Lower leg skin (tissue), 4 donors: ENCODE results near the gene EXOC6. TPM values are rescaled to one million over a fixed set of nuclear protein-coding genes. Genes with fewer than 3 reads are reported as not detected.

Source experiments
- DNase-seq, 2 donors: peaks; one replicate each; pipeline ENCODE4 v3.0.0-alpha.2; 2019; ENCODE audit warnings: low spot score in 2 of 2
- H3K4me3 ChIP-seq: fragments of 200-600 bp; sonication (generic); 2 replicates; pipeline ENCODE4 v1.5.1; 2017; ENCODE audit warnings: mild to moderate bottlenecking, low read depth; ENCODE audit not compliant: poor library complexity, severe bottlenecking
- POLR2A ChIP-seq, 2 donors: fragments of 450-650 bp; IDR thresholded peaks; one replicate each; pipeline ENCODE4 v1.6.1; 2016 to 2017; ENCODE audit warnings: antibody characterized with exemption in 2 of 2, mild to moderate bottlenecking in 1 of 2, moderate library complexity in 1 of 2
- WGBS, 2 donors: methylation state at CpG; one replicate each; pipeline ENCODE4 v1.1.5; 2018; 5-methylcytosine and 5-hydroxymethylcytosine counted together
- intact Hi-C: fragments of 100-400 bp; cut with DNase I; formaldehyde crosslinking; loops from one replicate; pipeline ENCODE4 v1.15.0; 2023; ENCODE audit warnings: low total_unique reads
- total RNA-seq, 4 donors: library from RNA; depleted of rRNA; stranded (reverse); fragments of >200 nt; gene quantifications; one replicate each; pipeline ENCODE4 v1.1.0, GENCODE V29; 2016
- TF ChIP-seq, protein P1 (sequence below), 3 donors: fragments of 450-650 bp; IDR thresholded peaks; one replicate each; pipeline ENCODE4 v1.5.1; 2016; ENCODE audit warnings: antibody characterized with exemption in 3 of 3, mild to moderate bottlenecking in 3 of 3, moderate library complexity in 2 of 3

EXOC6 gene
- total RNA-seq, 4 donors from 2014 or later = 5.2 to 8.4 (median 6.0) TPM

DNA sequence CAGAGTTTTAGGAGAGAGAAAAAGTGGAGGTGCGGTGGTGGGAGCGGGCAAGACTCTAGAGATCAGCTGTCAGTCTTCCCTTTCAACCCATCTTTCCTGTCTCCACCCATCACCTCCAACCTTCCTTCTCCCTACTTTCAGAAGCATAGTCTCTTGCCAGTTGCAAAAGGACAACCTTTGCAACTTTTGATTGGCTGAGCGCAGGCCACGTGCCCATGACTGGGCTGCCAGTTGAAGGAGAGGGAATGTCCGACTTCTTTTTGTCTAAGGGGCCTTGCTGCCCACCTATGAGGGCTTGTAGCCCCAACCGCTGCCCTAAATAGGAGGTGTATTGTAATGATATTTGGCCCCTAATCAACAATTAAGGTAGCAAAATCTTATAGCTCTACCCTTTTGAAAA is 238.0 kb downstream of the EXOC6 start:
- no peak overlapping the region for H3K4me3 ChIP-seq
- 85 to 87% methylated on average over 6 of the region's 6 CpGs for WGBS, 2 donors
- intact Hi-C loops = no loop called here
- TF ChIP-seq, protein P1, sequence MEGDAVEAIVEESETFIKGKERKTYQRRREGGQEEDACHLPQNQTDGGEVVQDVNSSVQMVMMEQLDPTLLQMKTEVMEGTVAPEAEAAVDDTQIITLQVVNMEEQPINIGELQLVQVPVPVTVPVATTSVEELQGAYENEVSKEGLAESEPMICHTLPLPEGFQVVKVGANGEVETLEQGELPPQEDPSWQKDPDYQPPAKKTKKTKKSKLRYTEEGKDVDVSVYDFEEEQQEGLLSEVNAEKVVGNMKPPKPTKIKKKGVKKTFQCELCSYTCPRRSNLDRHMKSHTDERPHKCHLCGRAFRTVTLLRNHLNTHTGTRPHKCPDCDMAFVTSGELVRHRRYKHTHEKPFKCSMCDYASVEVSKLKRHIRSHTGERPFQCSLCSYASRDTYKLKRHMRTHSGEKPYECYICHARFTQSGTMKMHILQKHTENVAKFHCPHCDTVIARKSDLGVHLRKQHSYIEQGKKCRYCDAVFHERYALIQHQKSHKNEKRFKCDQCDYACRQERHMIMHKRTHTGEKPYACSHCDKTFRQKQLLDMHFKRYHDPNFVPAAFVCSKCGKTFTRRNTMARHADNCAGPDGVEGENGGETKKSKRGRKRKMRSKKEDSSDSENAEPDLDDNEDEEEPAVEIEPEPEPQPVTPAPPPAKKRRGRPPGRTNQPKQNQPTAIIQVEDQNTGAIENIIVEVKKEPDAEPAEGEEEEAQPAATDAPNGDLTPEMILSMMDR (IDR thresholded peaks at IDR 0.05) = no peak
- TF ChIP-seq POLR2A (IDR thresholded peaks at IDR 0.05) = no peak
- no peak for DNase-seq

DNA sequence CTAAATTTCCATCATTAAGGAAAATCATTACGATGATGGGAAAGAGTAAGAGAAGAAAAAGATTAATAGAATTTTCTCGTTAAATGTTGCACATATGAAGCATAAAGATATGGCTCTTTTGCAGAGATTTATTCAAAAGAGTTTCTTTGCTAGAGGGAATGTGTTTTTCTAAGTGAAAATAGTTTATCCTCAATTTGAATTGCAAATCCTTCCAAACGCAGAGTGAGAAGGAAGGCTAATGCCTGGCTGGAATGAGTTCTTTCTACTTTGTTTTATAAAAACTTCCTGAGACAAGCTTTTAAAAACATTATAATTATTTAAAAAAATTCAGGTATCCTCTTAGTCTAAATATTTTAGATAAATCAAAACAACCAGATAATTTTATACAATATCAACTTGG is 239.5 kb downstream of the EXOC6 start:
- 69 to 73% methylated on average over 3 of the region's 3 CpGs for WGBS, 2 donors
- no peak overlapping the region for H3K4me3 ChIP-seq
- intact Hi-C loops = no loop called here
- no peak for DNase-seq
- TF ChIP-seq, protein P1 (IDR thresholded peaks at IDR 0.05) = no peak
- no peak for TF ChIP-seq POLR2A (IDR thresholded peaks at IDR 0.05)

DNA sequence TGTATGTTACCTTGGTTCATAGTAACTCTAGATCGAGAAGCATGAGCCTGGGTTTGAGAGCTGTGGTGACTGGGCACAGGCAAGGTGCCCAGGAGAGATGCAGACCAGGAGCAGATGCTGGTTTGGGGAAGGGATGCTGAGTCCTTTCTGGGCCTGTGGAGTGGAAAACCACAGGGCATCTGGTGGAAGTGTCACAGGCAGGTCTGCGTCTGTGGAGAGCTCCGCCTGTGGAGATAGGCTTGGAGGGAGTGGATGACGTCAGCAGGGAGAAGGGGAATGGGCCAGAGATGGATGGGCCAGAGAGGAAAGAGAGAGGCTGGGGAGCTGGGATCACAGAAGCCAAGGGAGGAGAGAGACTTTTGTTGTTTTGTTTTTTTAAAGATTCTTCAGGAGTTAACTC is 240.1 kb downstream of the EXOC6 start:
- WGBS, 2 donors = 74 to 77% methylated on average over 4 of the region's 4 CpGs
- DNase-seq = no peak
- TF ChIP-seq, protein P1 (IDR thresholded peaks at IDR 0.05) = no peak
- TF ChIP-seq POLR2A (IDR thresholded peaks at IDR 0.05) = no peak
- intact Hi-C loops = no loop called here
- no peak overlapping the region for H3K4me3 ChIP-seq

DNA sequence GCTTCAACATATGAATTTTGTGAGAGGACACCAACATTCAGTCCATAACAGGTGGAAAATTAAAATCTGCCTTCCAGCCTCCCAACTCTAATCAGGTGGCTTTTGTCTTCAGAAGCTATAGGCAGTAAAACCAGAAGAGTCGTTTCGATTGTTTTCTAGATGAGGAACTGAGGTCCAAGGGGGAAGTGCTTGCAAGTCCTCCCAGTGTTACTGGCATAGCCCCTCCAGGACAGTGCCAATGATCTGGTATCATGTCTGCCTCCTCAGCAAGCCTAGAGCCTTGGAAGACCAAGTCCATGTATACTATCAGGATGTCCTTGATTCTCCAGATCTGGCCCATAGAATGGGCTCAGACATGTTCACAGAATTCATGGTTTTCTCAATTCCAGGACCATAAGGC is 242.3 kb downstream of the EXOC6 start:
- no peak overlapping the region for H3K4me3 ChIP-seq
- intact Hi-C loops = no loop called here
- no peak for TF ChIP-seq POLR2A (IDR thresholded peaks at IDR 0.05)
- TF ChIP-seq, protein P1 (IDR thresholded peaks at IDR 0.05) = no peak
- no peak for DNase-seq
- 82 to 93% methylated on average over 2 of the region's 2 CpGs for WGBS, 2 donors

DNA sequence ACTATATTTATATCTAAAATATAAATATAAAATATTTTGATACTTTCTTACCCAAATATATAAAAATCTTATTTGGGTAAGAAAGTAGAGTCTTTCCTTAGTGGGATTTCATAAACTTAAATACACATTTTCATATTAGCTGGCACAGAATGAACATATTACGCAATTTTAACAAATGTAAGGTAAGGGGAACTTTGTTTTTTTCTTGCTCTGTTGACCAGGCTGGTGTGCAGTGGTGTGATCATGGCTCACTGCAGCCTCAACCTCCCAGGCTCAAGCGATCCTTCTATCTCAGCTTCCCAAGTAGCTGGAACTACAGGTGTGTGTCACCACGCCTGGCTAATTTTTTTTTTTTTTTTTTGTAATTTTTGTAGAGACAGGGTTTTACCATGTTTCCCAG is 243.6 kb downstream of the EXOC6 start:
- intact Hi-C loops = no loop called here
- WGBS, 2 donors = 91 to 94% methylated on average over 3 of the region's 3 CpGs
- H3K4me3 ChIP-seq = no peak overlapping the region
- DNase-seq = no peak
- TF ChIP-seq POLR2A (IDR thresholded peaks at IDR 0.05) = no peak
- TF ChIP-seq, protein P1 (IDR thresholded peaks at IDR 0.05) = no peak

DNA sequence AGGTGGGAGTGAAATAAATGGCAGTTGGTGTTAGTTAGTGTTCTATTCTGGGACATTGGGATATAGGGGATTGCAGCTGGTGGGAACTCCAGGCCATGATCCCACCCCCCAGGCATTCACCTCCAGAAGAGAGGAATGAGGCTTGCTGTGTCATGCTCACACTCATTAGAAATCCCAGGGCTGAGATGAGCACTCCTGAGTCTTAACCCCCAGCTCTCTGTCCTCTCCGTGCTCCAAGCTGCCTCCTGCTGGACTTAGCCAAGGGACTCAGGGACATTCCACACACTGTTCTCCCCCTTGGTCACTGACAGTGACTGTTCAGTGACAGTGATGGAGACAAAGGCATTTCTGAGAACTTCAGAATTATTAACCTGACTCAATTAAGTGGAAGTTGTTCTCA is 246.9 kb downstream of the EXOC6 start:
- intact Hi-C loops = no loop called here
- 53 to 69% methylated on average over 1 of the region's 1 CpG for WGBS, 2 donors

More for the DNA sequence above, 246.9 kb downstream of the EXOC6 start:
- TF ChIP-seq, protein P1 (IDR thresholded peaks at IDR 0.05) = no peak
- no peak for TF ChIP-seq POLR2A (IDR thresholded peaks at IDR 0.05)
- H3K4me3 ChIP-seq = no peak overlapping the region
- no peak for DNase-seq
